Activated T-cell treated with anti-CD3 and anti-CD28 coated beads, Interleukin-2, amount 50 U/mL, for 48 hours (primary cell): Measurements from ENCODE around the gene MAPK9.
"Not testable (repeated sequence)": the region's sequence is repeated elsewhere in the genome, so short reads cannot be mapped to it uniquely, and the experiment has no call there.

Experiments used
- DNase-seq, 2 experiments: peaks; one replicate each; pipeline ENCODE4 v3.0.0-alpha.2; 2020

MAPK9 gene

GRCh38 chr5:180324601-180324950 is 32.7 kb upstream of the MAPK9 start:
- no peak for DNase-seq

GRCh38 chr5:180323941-180324600 is 32.2 kb upstream of the MAPK9 start:
- no peak for DNase-seq

GRCh38 chr5:180323160-180323559 is 31.3 kb upstream of the MAPK9 start:
- DNase-seq: no peak

DNA sequence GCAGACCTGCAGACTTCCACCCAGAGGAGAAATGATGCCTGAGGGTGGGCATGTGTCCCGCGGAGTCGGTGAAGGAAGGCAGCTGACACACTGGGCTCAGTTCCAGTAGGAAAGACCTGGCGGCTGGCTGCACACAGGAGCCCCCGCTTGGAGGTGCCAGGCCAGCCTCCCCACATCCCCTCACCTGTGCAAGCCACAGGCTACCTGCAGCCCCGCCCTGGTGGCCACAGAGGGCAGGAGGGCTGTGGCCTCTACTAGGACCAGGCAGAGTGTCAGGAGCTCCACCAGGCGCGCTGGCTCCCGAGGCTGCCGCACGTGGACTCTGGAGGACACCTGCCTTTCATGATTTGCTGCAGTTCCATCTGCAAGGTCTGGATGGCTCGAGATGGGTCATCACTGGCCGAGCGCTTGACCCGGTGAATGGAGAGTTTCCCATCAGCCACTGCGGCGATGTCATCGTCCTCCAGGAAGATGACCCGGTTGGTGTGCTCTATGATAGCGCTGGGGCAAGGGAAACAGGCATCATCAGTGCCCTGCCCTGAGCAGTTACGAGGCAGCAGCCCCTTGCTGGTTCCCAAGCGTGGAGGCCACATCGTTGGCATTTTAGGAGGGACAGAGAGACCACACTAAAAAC is 26.7 kb upstream of the MAPK9 start:
- DNase-seq: no peak

GRCh38 chr5:180316586-180316985 is 24.7 kb upstream of the MAPK9 start:
- DNase-seq: no peak

- peak; percentile 84 to 85 for DNase-seq
These were observed 23.9 kb upstream of the MAPK9 start for GRCh38 chr5:180315762-180316212.

DNA sequence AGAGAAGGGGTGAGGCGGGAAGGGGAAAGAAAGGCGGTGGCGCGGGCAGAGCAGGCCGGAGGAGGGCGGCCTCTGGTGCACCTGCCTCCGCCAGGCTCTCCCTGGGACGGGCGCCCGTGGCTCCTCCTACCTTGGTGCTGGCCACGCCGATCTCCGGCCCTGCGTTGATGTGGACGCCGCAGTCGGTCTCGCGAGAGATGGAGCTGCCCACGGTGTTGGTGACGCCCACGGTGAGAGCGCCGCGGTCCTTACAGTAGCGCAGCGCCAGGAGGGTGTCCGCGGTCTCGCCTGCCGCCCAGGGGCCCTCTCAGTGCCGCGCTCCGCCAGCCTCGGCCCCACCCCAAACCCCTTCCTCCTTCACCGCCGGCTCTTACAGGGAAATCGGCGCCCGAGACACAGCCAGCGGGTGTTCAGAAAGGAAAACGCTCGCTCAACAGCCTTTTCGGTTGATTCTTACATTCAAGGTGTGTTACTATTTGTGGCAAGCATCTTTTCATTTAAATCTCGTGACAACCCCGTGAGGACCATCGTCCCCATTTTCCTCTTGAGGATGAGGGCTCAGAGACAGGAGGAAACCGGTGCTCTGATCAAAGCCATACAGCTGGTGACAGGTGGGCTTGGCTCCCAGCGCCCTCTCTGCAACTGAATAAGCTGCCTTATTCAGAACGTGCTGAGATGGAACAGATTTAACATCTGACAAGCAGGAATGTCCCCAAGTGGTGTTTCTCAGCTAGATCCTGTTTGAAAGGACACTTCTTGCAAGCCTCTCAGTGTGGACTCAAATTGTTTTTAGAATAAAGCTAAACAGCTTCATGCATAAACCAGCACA is 22.0 kb upstream of the MAPK9 start:
- DNase-seq: peak in 1 of 2 experiments; percentile 36

DNA sequence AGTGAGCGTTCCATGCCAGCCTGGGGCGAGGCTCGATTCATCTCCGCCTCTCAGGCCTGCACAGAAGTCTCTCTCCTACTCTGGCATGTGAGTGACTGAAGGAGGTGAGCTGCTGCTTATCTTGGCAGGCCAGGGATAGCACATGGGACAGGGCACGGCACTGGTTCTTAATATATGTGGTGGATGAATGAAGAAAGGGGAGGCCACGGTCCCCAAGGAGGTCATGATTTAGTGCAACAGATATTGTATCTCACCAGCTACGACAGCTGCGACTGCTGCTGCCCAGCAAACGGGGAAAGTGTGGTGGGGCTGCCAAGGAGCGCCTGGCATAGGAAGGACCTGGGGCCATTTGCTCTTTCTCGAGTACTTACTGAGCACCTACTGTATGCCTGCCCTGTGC is 19.3 kb upstream of the MAPK9 start:
- DNase-seq: no peak

GRCh38 chr5:180306796-180307195 is 14.9 kb upstream of the MAPK9 start:
- no peak for DNase-seq

GRCh38 chr5:180305481-180305880 is 13.6 kb upstream of the MAPK9 start:
- no peak for DNase-seq

DNA sequence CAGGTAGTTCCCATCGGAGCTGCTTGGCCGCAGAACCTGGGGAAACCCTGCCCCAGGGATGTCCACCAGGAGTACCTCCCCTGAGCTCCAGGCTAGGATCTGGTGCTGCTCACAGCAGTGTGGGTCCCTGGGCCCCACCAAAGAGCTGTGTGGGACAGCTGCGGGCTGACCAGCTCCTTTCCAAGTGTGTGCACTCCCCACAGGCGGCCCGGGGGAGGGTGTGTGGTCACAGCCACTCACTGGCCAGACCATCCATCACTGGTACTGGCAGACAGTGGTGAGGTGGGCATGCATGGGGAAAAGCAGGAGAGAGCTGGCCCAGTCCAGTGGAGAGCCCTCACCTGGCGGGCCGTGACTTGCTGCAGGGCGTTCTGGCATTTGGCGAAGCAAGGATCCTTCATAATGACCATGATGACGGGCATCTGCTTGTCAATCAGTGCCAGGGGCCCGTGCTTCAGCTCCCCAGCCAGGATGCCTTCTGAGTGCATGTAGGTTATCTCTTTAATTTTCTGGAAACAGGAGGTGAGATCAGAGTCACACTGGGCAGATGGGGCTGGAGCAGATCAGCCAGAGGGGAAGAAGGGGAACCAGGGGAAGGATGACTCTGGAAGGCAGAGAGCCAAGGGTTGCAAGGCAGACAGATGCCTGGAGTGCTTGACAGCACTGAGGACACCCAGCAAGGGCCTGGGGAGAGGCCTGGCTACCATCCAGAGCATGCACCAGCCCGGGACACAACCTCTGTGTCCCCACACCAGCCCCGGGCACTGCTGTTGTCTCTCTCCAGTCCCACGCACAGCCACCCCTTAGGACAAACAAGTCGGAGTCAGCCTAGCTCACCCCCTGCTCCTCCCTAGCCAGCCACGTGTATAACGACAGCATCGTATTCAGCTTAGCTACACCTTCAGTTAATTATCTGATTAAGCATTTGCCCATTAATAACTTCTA is 12.8 kb upstream of the MAPK9 start:
- no peak for DNase-seq

DNA sequence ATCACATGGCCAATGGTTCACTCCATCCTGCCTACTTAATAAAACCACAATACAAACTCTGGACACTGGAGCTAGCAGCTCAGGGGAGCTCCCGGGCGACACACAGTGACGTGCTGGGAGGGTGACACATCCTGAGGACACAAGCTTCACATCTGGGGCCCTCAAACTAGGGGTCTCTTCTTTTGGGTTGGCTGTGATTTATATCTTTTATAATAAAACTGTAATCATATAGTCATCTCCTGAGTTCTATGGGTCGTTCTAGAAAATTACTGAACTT is 12.1 kb upstream of the MAPK9 start:
- no peak for DNase-seq

DNA sequence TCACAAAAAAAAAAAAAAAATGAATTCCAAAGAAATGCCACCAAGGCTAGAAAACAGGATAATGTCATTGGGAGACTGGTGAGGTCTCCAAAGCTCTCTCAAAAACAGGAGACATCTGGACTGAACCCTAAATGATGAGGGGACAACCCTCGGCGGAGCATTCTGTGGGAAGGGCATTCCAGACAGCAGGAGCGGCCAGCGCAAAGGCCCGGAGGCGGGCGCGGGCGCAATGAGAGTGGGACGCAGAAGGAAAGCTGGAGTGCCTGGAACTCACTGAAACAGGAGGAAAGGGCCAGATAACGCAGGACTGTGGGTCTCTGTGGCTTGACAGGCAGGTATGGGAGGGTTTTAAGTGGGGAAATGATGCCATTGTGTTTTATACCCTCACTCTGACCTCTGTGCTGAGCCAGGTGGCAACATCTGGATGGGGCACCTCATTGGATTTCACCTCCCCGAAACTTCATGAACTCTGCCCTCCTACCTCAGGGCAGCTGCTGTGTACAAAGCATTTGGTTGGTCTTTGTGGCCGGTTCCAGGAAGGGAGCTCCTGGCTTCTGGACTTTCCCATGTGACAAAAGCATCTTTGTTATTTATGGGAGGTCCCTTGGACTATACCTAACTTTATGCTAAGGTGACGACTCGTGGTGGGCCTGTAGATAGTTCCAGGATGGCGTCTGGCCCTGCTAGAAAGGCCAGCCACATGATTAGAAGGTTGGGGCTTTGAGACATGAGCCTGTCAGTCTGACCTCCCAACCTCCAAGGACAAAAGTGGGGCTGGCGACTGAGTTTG is 11.5 kb upstream of the MAPK9 start:
- DNase-seq: no peak

DNA sequence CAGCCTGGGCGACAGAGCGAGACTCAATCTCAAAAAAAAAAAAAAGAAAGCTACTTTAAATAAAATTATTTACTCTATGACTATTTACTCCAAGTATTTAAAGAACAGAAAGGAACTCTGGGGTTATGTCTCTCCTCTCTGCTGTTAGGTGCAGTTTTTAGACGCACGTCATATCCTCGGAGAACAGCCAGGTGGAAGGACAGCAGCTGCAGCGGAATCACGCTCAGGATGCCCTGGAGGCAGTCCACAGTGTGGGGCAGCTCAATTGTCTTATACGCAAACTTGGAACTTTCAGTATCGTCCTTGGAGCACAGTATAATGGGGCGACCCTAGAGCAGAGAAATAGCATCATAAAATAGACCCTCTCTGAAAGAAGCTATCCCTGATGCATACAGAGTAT is 10.4 kb upstream of the MAPK9 start:
- DNase-seq: no peak

GRCh38 chr5:180301253-180301652 is 9.4 kb upstream of the MAPK9 start:
- no peak for DNase-seq

DNA sequence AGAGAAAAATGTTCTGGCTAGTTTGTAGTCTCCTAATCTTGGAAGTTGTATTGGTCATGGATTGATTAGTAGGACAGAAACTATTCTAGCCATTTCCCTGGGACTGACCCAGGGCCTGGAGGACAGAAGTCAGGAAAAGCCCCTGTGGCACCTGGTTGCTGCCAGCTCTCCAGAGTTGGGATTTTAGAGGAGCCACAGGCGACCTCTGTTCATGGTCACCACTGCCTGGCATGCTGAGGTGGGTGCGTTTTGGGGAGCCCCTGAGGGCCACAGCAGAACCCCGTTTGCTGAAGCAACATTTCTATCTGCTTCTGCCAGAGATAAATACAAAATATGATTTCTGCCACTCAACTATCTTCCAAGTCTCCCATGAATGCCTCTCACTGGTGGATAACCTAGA is 7.6 kb upstream of the MAPK9 start:
- DNase-seq: no peak

DNA sequence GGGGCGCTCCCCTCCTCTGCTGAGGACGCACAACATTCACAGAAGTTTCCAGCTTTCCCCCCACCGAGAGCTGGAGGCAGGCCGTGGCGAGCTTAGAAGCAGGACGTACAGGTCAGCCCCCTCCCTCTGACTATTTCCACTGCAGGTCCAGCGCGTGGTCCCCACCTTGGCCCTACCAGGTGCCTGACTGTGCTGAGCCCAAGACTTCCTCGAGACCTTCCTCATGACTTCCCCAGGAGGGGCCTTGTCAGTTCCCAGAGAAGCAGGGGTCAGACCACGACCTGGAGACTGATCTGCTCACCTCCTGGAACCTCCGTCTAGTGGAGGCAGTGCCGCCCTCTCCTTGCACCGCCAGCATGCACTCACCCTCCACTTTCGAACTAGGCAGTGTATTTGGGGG is 7.1 kb upstream of the MAPK9 start:
- DNase-seq: not testable (repeated sequence)

DNA sequence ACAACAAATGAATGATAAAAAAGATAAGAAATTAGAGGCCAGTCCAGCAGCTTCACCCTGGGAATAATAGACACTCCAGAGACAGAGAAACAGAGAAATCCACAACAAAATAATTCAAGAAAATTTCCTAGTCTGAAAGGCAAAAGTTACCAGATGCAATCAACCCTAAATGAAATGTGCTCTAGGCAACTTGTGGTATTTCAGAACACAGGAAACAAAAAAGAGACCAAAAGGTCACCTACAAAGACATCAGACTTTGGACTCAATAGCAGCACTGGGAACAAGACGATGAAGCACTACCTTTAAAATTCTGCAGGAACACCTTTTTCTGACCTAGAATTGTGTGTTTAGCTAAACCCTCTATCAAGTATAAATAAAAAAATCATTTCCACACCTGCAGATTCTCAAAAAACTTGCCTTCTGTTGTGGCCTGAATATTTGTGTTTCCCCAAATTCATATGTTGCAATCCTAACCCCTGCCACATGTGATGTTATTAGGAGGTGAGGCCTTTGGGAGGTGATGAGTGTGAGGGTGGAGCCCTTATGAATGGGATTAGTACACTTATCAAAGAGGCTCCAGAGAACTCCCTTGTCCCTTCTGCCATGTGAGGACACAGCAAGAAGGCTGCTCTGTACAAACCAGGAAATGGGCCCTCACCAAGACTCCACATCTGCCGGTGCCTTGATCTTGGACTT is 5.9 kb upstream of the MAPK9 start:
- DNase-seq: no peak

DNA sequence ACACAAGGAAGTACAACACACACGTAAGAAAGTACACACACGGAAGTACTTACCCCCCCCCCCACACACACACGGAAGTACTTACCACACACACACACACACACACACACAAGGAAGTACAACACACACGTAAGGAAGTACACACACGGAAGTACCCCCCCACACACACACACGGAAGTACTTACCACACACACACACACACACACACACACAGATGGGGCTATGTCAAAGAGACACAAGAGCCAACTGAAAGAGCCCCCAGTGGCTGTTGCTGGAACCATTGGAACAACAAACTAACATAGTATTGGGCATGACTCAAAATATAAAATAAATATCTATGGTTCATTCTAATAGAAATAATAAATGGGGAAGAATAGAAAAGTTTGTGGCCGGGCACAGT is 4.9 kb upstream of the MAPK9 start:
- no peak for DNase-seq

DNA sequence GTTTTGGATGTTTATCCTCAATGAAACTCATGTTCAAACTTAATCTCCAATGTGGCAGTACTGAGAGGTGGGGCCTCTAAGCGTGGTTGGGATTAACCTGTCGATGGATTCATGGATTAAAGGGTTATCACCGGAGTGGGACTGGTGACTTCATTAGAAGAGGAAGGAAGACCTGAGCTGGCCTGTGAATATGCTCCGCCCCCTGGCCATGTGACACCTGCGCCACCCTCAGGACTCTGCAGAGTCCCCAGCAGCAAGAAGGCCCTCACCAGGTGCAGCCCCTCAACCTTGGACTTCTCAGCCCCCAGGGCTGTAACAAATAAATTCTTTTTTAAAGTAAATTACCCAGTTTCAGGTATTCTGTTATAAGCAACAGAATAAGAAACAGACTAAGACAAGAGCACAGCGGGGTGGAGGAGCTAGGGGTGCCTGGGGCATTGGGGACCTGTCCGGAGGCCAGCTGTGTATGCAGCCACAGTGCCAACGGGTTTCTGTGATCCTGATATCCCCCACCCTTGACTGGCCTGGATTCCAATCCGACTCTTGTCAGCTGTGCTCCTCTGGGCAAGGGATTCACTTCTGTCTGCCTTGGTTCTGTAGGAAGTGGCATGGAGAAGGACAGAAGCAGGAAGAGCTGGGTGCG is 3.2 kb upstream of the MAPK9 start:
- no peak for DNase-seq

GRCh38 chr5:180294411-180294810 is 2.5 kb upstream of the MAPK9 start:
- DNase-seq: no peak
